Endothelial cell of umbilical vein (primary cell): Measurements from ENCODE around the gene ADA.

Experiments used
- EZH2 ChIP-seq: IDR thresholded peaks from 2 replicates; pipeline ENCODE4 v1.6.1; 2012; ENCODE audit warnings: borderline replicate concordance, low read depth, mild to moderate bottlenecking, moderate library complexity, low read length, inconsistent platforms; ENCODE audit not compliant: severe bottlenecking
- POLR2AphosphoS5 ChIP-seq: IDR thresholded peaks from 2 replicates; pipeline ENCODE4 v1.6.1; 2012; ENCODE audit warnings: low read depth, mild to moderate bottlenecking, control low read depth, low read length, moderate library complexity; ENCODE audit not compliant: insufficient read depth
- TF ChIP-seq, protein P1 (sequence below), 2 donors: IDR thresholded peaks; 1 replicate in 1 of 2; 2 replicates in 1 of 2; pipeline ENCODE4 v1.5.1; 2011; ENCODE audit warnings: low read length in 2 of 2, mild to moderate bottlenecking in 2 of 2, moderate library complexity in 2 of 2, control low read depth in 1 of 2, inconsistent platforms in 1 of 2, low read depth in 1 of 2; ENCODE audit not compliant: insufficient read depth in 1 of 2; ENCODE audit errors: extremely low read depth in 1 of 2

DNA sequence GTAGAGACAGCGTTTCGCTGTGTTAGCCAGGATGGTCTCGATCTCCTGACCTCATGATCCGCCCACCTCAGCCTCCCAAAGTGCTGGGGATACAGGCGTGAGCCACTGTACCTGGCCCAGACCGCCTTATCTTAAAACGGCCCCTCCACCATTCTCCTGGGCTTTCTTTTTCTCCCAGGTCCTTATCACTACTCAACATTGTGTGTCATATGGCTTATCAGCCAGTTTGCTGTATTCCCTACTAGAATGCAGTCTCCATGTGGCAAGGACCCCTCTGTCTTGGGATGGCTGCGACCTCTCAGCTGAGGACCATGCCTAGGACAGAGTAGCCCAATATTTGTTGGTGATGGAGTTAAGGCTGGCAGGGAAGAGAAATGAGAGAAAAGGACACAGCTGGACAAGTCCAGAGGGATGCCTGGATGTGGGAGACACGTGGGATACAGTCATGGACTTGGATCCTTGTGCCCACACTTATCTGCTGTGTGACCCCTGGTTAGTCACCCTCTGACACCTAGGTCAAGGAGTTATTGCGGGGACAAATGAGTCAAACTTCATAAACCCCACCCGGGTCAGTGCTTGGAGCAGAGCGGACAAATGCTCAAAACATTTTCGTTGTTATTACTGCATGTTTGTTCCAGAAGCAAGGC, 24.0 kb downstream of the ADA start:
- TF ChIP-seq, protein P1, sequence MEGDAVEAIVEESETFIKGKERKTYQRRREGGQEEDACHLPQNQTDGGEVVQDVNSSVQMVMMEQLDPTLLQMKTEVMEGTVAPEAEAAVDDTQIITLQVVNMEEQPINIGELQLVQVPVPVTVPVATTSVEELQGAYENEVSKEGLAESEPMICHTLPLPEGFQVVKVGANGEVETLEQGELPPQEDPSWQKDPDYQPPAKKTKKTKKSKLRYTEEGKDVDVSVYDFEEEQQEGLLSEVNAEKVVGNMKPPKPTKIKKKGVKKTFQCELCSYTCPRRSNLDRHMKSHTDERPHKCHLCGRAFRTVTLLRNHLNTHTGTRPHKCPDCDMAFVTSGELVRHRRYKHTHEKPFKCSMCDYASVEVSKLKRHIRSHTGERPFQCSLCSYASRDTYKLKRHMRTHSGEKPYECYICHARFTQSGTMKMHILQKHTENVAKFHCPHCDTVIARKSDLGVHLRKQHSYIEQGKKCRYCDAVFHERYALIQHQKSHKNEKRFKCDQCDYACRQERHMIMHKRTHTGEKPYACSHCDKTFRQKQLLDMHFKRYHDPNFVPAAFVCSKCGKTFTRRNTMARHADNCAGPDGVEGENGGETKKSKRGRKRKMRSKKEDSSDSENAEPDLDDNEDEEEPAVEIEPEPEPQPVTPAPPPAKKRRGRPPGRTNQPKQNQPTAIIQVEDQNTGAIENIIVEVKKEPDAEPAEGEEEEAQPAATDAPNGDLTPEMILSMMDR (IDR thresholded peaks at IDR 0.05; ENCODE audit: extremely low read depth in 1 of 2, insufficient read depth in 1 of 2, low read depth in 1 of 2, low read length in 2 of 2): no peak
- no peak for TF ChIP-seq EZH2
- no peak for TF ChIP-seq POLR2AphosphoS5
